DMS53 treated with DMSO at 0.1 percent for 48 hours (cell line): ENCODE measurements around the gene POMP.
A peak's percentile ranks its signal among the peaks of the same experiment; 100 is the strongest.
"Not testable (repeated sequence)": the region's sequence is repeated elsewhere in the genome, so short reads cannot be mapped to it uniquely, and the experiment has no call there.

Source experiments
- DNase-seq: peaks from one replicate; lab custom pipeline; 2025; ENCODE audit not compliant: unreplicated experiment; lab: John Stamatoyannopoulos, UW

The POMP gene

DNA sequence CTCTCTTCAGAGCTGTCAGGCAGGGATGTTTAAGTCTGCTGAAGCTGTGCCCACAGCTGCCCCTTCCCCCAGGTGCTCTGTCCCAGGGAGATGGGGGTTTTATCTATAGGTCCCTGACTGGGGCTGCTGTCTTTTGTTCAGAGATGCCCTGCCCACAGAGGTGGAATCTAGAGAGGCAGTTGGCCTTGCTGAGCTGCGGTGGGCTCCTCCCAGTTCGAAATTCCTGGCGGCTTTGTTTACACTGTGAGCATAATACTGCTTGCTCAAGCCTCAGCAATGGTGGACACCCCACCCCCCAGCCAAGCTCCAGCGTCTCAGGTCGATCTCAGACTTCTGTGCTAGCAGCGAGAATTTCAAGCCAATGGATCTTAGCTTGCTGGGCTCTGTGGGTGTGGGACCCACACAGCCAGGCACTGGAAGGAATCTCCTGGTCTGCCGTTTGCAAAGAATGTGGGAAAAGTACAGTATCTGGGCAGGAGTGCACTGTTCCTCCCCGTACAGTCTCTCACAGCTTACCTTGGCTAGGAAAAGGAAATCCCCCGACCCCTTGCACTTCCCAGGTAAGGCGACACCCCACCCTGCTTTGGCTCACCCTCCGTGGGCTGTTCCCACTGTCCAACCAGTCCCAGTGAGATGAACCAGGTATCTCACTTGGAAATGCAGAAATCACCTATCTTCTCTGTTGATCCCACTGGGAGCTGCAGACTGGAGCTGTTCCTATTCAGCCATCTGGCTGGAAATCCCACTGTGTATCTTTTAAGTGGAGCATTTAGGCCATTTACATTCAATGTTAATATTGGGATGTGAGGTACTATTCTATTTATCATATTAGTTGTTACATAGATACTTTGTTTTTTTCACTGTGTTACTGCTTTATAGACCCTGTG, 34.9 kb downstream of the POMP start:
- not testable (repeated sequence) for DNase-seq

DNA sequence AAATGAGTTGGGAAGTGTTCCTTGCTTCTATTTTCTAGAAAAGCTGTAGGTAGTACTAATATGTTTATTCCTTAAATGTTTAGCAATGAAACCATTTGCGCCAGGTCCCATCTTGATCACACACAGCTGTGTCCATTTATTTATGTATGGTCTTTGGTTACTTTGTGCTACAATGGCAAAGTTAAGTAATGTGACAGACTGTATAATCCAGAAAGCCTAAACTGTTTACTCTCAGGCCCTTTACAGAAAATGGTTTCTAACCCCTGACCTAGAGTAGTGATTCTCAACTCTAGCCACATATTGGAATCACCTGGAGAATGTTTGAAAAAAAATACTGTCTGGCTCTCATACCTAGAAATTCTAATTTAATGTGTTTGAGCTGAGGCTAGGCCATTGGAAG, 38.5 kb downstream of the POMP start:
- no peak for DNase-seq

DNA sequence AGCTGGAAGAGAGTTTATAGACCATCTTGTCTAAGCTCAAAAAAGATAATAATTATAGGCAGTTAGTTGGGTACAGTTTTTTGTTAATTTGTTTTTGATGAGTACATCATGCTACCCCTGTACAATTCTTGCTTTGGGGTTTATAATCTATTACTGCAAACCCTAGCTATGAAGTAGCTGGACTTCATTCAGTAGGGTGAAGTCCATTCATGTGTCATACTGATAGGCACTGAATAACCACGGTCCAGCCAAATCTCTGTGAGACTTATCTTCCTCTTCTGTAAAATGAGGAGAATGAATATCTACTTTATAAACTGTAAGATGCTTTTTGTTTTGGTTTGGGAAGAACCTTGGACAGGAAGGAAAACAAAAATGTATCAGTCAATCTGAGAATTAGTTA, 40.3 kb downstream of the POMP start:
- DNase-seq: no peak

DNA sequence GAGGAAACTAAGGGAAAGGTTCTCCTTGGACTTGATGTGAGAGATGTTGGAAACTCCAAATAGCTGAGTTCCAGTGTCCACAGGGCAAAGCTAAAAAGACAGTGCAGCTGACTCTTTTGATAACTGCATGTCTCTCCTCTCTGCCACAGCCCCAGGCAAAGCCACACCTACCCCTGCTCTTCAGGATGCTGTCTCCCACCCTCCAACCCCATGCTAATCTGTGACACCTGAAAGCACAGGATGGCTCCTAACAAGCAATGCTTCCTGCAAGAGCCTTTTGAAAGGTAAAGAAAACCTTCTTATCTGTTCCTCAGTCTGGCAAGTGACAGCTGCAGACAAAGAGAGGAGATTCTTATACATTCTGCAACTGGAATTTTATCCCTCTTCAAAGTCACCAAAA, 45.4 kb downstream of the POMP start:
- no peak for DNase-seq

DNA sequence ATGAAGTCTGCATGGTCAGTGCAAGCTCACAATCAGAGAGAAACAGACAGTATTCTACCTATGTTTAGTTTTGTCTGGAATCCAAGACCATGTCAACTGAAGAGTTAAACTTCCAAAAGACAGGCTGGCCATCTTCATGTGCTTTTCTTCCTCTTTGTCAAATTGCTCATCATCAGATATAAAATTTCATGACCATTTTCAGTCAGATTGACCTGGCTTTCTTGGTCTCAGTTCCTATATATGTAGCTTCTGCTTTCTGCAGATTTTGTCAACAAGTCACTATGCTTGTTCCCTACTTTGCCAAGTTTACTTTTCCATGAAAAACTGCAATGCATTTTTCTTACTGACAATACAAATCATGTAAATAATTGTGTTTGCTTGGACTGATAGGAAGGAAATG, 46.0 kb downstream of the POMP start:
- no peak for DNase-seq

DNA sequence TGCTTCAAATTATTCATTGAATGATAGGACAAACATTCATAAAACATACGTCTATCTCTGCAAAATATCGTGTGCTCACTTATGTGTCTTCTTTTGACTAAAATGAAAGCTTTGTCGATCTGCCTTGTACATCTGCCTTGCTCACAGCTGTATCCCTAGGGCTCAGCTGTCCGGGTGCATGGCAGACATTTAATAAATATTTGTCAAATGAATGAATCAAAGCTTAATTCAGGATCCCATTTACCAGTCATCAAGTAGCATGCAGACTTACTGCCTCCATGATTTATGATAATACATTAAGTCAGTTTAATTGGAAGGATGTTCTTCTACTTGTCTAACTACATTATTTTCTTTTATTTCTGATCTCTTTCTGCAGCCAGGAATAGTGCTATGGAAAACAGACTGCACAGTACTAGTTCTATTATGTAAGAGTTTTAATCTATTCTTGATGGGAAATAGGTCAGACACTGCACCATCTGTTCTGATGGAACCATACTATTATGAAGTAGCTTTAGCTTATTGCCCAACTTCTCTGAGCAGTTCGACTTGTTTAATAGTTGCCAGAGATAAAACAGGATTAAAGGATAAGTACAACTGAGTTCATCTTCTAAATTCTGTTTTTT, 46.6 kb downstream of the POMP start:
- no peak for DNase-seq

DNA sequence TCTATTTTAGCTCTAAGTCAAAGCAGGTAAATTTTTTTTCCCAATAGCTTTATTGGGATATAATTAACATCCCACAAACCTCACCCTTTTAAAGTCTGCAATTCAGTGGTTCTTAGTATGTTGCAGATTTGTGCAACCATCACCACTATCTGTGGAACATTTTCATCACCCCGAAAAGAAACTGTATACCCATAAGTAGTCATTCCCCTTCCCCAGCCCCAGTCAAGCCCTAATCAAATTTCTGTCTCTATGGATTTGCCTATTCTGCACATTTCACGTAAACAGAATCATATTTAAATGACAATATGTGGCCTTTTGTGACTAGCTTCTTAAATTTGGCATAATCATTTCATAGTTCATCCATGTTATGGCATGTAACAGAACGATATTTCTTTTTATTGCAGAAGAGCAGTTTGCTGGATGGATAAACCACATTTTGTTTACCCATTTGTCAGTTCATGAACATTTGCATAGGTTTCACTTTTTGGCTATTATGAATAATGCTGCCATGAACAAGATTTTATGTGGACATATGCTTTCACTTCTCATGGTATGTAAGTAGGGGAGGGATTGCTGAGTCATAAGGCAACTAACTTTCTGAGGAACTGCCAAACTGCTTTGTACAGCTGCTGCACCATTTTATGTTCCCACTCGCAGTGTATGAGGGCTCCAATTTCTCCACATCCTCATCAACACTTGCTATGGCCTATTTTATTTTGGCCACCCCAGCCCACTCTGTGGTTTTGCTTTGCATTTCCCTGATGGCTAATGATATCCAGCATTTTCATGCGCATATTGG, 48.9 kb downstream of the POMP start:
- DNase-seq: no peak

DNA sequence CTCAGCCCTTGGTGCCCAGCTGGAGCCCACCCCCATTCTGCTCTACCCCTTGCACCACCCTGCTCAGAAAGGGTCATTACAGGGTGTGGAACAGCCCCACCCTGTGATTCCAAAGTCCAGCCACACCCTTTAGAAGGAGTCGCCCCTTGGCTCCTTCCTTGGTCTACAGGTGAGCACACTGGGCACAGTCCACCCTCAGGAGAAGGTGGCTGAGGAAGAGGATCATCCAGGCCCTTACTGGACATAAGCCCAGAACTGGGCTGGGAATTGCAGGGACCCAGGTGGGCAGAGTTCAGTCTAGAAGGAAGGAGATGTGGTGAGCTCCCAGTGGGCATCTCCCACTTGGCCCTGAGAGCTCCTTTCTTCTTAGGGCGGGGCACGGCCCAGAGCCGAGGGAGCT, 51.2 kb downstream of the POMP start:
- DNase-seq: no peak

DNA sequence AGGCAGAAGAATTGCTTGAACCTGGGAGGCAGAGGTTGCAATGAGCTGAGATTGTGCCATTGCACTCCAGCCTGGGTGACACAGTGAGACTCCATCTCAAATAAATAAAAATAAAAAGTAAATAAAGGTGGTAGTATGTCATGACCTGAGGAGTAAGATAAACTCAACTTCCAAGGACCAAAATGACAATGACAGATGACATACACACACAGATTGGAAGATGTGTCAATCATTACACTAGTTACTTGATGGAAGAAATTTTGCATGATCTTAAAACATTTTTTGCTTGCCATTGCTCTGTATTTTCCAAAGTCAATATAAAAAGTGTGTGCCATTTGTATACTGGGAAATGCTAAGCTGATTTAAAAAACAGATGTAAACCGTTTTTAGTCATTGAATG, 55.7 kb downstream of the POMP start:
- no peak for DNase-seq

DNA sequence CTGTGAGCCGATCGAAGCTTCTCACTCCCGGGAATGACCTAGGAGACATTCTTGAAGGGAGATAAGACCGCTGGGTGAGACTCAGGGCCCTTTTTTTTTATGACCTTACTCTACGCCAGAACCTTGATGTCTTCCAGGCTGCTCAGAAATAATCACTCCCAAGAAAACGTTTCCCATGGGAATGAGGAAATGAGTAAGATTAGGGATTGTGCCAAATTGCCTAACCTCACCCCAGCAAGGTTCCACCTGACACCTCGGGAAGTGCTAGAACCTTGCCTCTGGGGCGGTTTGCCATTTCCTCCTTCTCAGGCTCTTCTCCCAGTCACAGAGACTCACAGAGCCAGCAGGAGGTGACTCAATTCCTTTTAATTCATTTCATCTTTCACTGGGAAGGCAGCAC, 57.6 kb downstream of the POMP start:
- DNase-seq: no peak

DNA sequence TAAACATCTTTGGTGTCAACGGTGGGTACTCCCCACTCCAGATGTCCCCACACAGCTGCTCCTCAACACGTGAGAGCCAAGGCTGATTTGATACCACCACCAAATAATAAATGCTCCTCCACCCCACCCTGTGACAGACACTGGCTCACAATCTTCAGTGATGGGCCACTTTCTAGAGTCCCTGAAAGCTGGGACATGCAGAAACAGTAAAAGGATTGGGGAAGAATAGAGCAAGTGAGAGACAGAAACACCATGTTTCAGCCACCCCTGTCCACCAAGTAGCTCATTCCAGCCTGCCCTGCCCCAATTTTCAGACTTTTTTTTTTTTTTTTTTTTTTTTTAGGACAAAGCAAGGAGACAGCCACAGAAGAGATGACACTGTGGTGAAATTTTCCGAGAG, 58.2 kb downstream of the POMP start:
- no peak for DNase-seq

DNA sequence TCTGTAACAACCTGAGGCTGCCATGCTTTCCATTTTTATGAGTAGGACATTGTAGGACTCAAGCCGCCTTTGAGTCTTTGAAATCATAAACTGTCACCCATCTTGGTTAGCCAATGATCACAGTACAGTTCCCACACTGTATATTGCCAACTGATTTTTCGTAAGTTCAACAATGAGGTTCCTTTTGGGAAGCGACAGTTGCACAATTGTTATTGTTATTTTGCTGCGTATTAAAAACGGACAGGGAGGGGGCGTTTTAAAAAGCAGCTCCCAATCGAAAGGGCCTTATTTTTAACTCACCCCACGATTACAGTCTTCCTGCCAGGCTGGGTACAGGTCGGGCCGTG, 59.2 kb downstream of the POMP start:
- DNase-seq: no peak

DNA sequence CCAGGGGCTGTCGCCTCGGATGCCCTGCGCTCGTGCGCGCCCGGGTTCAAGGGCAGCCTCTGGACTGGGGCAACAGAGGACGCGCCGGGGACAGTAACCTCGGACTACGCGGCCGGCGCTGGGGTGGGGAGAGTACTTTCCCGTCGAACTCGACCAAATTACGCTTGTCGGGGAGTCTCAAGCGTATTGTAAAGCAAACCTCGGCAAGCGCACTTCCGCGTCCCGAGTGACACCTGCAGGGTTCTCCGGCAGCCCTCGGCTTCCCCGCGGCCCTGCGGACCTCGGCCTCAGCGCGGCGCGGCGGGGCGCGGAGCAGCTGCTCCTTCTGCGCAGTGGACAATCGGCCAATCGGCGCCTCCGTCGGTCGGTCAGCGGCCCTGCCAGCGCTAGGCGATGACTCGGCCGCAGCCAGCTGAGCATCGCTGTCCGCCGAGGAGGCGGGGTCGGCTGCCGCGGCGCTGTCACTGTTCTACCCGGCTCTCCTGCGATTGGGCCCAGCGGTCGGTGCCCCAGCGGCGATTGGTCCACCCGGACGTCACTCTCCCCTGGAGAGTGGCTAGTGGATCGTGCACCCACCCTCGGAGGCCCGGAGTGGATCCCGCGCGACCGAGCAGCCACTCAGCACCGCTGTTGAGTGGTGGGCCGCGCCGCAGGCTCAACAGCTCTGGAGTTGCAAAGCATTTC, 59.8 kb downstream of the POMP start, which contains the start of gene SLC46A3:
Gene SLC46A3 (minus strand): TSS at position 428 of the 684 bp plus-strand sequence. CDS start 972 bp downstream, outside the sequence.
- peak; percentile 87 for DNase-seq

DNA sequence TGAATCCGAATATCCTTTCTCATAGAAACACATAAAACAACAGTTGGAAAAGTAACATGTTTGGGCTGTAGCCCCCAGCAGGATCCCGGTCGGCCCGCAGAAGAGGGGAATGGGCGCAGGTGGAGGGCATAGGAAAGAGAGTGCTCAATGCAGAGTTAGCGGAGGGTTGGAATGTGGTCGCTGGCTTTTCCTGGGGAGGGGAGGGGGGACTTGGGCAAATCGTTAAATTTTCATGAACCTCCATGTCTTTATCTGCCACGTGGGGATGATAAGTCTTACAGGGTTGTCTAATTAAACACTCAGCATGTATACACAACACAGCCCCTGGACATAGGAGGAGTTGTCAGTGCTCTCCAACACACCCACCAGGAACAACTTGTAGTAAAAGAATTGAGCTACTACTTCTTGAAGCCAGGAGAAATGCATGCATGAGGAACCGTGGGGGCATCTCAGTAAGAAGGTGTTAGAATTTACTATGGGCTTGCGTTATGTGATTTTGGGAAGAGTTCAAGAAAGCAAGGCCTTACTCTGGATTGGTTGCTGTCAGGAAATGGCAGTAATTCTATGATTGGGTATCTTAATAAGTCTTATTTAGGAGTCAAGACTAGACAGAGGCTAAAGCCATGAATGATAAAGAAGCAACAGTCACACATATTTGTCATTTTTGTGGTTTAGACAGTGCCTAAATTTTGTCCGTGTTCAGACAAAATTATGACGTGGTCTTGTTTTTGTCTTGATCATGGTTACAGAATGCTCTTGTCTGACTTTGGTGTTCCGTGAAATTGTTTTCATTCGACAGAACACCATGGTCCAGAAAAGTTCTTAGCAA, 60.5 kb downstream of the POMP start:
- no peak for DNase-seq

DNA sequence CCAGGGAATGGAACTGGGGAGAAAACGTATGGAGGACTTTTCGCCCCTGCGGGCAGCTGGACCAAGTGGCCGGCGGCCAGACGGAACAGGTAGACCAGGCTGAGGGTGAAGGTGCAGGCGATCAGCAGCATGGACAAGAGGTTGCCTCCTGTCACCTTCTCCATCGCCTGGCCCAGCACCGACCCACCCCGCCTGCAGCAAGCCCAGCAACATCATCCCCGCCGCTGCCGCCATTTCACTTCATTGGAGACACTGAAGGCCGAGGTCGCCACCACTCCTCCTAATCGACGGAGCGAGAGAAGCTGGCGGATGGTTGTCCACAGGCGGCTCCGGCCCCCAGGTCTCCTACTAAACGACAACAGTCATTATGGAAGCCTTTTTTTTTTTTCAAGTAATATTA, 64.9 kb downstream of the POMP start:
- no peak for DNase-seq

DNA sequence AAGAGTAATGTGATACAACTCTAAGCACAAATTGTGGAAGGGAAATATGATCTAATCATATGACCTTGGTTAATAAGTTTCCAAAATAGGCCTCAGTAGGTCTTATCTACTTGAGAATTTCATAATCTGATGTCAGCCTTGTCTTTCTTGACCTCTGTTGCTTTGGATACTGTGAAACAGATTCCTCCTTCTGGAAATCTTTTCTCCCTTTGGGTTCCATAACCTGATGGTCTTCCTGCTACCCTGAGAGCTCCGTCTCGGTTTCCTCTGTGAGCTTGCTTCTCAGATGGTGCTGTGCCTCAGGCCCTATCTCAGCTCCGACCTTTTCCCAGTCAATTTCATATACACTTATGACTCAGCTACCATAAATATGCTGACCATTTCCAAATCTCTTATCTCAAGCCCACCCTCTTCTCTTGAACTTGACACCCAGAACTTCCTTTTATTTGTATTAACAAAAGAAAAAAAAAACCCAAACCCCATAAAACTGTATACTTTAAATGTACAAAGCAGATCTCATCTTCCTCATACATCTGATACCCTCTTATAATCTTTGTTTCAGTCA, 66.2 kb downstream of the POMP start:
- no peak for DNase-seq
